KBM-7 (cell line): Measurements from ENCODE around the gene DYRK1A.

ENCODE experiments used
- DNase-seq: peaks from one replicate; pipeline ENCODE4 v3.0.0-alpha.2; 2015
- in situ Hi-C: fragments of 300-500 bp; cut with MboI; formaldehyde crosslinking; loops from 2 replicates; pipeline ENCODE4 v1.14.3; 2020; ENCODE audit warnings: low sequenced_read_pairs, low pct_unique_long_range_greater_than_20kb, mixed read lengths

Gene DYRK1A

GRCh38 chr21:37363936-37364335, 2.6 kb upstream of the DYRK1A start:
- DNase-seq, result no peak
- in situ Hi-C loops, result no loop called here

DNA sequence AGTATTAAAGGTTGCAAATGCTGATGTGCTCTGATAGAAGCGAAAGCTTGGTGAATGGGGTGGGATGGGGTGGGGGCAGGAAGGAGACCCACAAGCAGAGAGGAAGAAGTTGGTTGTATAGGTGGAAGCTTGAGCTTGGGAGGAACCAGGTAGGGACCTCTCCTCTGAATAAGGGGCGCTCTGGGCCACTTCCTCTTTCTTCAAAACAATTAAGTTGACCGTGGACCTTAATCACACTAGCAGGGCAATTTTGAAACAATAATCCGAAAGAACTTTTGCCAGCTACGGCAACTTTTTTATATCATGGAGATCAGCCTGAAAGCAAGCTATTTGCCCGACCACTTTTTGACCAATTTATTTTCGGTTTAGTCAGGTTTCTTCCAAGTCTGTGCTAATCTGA, 1.9 kb upstream of the DYRK1A start:
- in situ Hi-C loops, result no loop called here
- DNase-seq, result peak; percentile 60

GRCh38 chr21:37365517-37366481, 774 bp upstream of the DYRK1A start:
- in situ Hi-C loops, result no loop called here
- peak; percentile 71 for DNase-seq

DNA sequence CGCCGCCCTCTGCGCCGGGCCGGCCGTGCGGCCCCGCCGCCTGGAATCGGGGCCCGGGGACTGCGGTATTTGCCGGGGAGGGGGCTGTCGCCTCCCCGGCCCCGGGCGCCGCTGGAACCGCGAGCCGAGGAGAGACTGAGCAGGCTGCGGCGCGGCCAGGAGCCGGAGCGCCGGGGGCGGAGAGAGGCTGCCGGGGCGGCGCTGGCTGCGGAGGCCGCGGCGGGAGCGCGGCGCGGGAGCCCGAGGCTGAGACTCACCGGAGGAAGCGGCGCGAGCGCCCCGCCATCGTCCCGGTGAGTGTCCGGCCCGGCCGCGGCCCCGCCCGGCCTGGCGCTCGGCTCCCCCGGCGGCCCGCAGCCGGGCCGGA, 746 bp downstream of the DYRK1A start:
- in situ Hi-C loops, result no loop called here
- DNase-seq, result no peak

GRCh38 chr21:37367703-37368540, 1.3 kb downstream of the DYRK1A start:
- in situ Hi-C loops, result no loop called here

GRCh38 chr21:37368541-37369279, 2.1 kb downstream of the DYRK1A start:
- in situ Hi-C loops, result no loop called here
- DNase-seq, result peak; percentile 46

More at GRCh38 chr21:37367703-37368540, 1.3 kb downstream of the DYRK1A start:
- DNase-seq, result peak; percentile 15

DNA sequence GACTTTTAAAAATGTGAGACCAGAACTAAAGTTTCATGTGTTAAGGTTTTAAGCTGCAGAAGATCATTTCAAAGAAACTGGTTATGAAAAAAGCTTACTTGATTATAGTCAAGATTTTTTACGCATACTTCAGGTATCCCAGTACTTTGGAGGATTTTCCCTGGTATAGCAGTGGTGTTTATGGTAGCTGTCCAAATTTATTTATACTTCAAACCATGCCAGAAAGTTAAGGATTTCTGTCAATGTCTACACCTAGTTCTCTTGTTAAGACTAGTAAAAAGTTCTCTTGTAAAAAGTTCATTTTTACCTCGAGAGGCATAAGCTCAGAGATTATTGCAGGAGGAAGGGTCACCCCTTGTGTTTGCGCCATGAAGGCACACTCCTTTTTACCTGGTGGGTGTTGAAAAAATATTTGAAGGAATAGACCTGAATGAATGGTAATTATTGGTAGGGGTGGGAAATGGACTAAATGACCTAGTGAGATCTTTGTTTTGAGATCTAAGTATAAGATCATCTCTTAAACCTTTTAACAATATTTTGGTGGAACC, 2.8 kb downstream of the DYRK1A start:
- DNase-seq, result peak; percentile 38
- in situ Hi-C loops, result no loop called here

- in situ Hi-C loops, result no loop called here
- DNase-seq, result peak; percentile 85
Measured at GRCh38 chr21:37370152-37371040, 3.8 kb downstream of the DYRK1A start.

GRCh38 chr21:37371041-37371397, 4.4 kb downstream of the DYRK1A start:
- no peak for DNase-seq
- in situ Hi-C loops, result no loop called here

DNA sequence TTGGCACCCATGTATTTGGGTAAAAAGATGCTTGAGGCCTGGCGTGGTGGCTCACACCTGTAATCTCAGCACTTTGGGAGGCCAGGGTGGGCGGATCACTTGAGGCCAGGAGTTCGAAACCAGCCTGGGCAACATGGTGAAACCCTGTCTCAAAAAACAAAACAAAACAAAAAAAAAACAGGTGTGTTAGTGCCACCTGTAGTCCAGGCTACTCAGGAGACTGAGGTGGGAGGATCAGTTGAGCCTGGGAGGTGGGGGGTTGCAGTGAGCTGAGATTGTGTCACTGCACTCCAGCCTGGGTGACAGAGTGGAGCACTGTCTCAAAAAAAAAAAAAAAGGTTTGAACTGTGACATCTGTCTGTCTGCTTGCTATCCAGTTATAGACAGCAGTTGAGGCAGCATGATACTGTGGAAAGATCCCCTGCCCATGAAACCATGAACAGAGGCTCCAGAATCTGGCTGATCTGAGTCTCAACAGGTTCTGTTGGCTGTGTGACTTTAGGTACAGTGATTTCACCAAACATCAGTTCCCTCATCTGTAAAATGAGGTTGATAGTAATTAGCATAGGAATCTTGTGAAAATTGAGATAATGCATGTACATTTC, 5.7 kb downstream of the DYRK1A start:
- in situ Hi-C loops, result no loop called here

DNA sequence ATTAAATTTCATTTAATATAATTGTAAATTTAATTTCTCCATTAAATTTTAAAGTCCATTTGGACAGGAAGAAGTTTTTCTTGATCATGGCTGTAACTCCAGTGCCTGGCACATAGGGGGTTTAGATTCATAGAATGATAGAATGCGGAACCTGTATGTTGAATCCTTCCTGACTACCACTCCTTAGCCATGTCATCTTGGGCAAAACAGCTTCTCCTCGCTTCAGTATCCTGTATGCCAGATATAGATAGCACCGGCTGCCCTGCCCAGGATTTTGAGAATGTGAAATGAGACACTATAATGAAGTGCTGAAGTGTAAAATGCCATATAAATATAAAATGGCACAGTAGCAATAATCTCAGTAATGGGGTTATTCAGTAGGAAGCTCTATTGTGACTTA, 6.4 kb downstream of the DYRK1A start:
- peak; percentile 57 for DNase-seq
- in situ Hi-C loops, result no loop called here

More for the DNA sequence above, 5.7 kb downstream of the DYRK1A start:
- no peak for DNase-seq

GRCh38 chr21:37373539-37373938, 7.0 kb downstream of the DYRK1A start:
- no peak for DNase-seq
- in situ Hi-C loops, result no loop called here

DNA sequence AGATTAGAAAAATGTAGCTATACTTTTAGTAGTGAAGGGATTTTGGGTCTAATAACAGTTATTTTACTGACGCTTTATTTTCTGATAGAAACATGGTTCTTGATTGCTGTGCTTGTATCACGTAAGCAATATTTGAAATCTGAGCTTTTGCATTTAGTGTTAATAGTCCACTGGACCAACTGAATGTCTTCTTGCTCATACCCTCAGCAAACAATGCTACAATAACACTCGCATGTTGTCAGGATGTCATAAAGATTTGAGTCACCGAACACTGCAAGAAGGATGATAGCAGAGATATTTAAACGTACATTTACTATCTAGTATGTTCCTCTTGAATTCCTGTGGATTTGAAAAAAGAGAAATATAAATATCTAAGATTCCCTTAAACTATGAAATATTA, 7.5 kb downstream of the DYRK1A start:
- in situ Hi-C loops, result no loop called here
- DNase-seq, result no peak

- DNase-seq, result no peak
- in situ Hi-C loops, result no loop called here
Measured at GRCh38 chr21:37375866-37376574, 9.4 kb downstream of the DYRK1A start.

- DNase-seq, result peak; percentile 39
- in situ Hi-C loops, result no loop called here
Measured at GRCh38 chr21:37378700-37379139, 12.1 kb downstream of the DYRK1A start.

GRCh38 chr21:37380349-37381323, 14.1 kb downstream of the DYRK1A start:
- DNase-seq, result no peak
- in situ Hi-C loops, result no loop called here
